NT2/D1 (cell line): ENCODE measurements around the gene CD27.
A peak's percentile ranks its signal among the peaks of the same experiment; 100 is the strongest.
"Not testable (repeated sequence)": the region's sequence is repeated elsewhere in the genome, so short reads cannot be mapped to it uniquely, and the experiment has no call there.

Source experiments
- DNase-seq: peaks from one replicate; pipeline ENCODE4 v3.0.0-alpha.2; 2011; ENCODE audit warnings: low read depth, low spot score
- H3K27me3 ChIP-seq: 2 replicates; pipeline ENCODE4 v1.6.0; 2011; ENCODE audit warnings: mild to moderate bottlenecking; ENCODE audit not compliant: insufficient read length, insufficient read depth
- H3K36me3 ChIP-seq: 2 replicates; pipeline ENCODE4 v1.6.1; 2011; ENCODE audit warnings: mild to moderate bottlenecking, low read length, mixed read lengths; ENCODE audit not compliant: insufficient read depth, insufficient read length
- H3K4me1 ChIP-seq: 2 replicates; pipeline ENCODE4 v1.5.1; 2011; ENCODE audit not compliant: insufficient read depth, insufficient read length
- H3K4me3 ChIP-seq: 2 replicates; pipeline ENCODE4 v1.5.1; 2011; ENCODE audit warnings: low read depth; ENCODE audit not compliant: insufficient read length
- H3K9ac ChIP-seq: 2 replicates; pipeline ENCODE4 v1.6.0; 2011; ENCODE audit warnings: low read depth; ENCODE audit not compliant: insufficient read length
- H3K9me3 ChIP-seq: 2 replicates; pipeline ENCODE4 v1.5.1; 2011; ENCODE audit warnings: mild to moderate bottlenecking, low read length; ENCODE audit not compliant: insufficient read depth
- SUZ12 ChIP-seq: IDR thresholded peaks from 2 replicates; pipeline ENCODE4 v1.6.1; 2011; ENCODE audit not compliant: insufficient read length, insufficient read depth; ENCODE audit errors: extremely low read depth
- YY1 ChIP-seq: IDR thresholded peaks from 2 replicates; pipeline ENCODE4 v1.6.1; 2011; ENCODE audit not compliant: insufficient read length, insufficient read depth
- ZNF274 ChIP-seq: IDR thresholded peaks from 2 replicates; pipeline ENCODE4 v1.6.1; 2011; ENCODE audit warnings: mild to moderate bottlenecking, low read depth, low read length

Gene CD27

DNA sequence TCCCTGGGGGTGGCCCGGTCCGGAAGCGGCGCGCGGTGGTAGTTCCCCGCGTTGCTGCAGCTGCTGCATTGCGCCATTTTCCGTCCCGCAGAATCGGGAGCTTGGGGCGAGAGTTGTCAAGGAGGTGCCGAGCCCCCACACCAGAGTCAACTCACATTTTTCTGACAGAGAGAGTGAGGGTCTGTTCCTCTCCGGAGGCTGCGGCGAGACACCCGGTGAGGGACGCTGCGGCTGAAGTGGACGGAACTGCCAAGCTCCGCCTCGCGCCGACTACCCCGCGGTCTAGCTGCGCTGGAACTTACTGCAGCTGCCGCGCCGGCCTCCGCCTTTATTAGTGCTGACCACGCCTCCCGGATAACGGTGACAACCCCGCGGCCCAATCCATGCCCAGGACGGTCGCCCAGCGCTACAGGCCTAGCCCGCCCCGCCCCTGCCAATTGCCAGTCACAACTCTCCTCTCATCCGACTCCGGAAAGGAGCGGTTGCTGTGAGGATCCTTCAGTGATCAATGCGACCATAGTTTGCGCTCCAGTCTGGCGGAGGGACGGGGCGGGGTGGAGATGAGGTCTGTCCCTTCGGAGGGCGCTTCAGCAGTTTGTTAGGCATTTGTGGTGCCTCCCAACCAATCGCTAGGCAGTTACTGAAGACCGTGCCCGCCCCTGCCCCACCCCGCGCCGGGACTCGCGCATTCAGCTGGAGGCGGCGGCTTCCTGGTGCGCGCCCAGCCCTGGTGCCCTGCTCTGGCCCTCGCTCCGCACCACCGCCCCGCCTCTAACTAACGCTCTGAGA lies 25.8 kb downstream of the CD27 start, which contains the start of gene VAMP1:
TSS of gene VAMP1 (minus strand) at position 303 of the 789 bp plus-strand sequence. CDS start at position 157, 146 bp downstream.
- peak; percentile 100 for DNase-seq
- no peaks in the 10 kb centered on the region for H3K27me3 ChIP-seq
- TF ChIP-seq SUZ12 (no peak), YY1 (no peak), ZNF274 (no peak)
- H3K4me1 ChIP-seq: peaks cover 7% of the 10 kb centered on the region
- H3K9me3 ChIP-seq: peaks cover 13% of the 10 kb centered on the region; the same call in 1 of the 2 replicates
- peaks cover 31% of the 10 kb centered on the region for H3K36me3 ChIP-seq
- peak within 1 kb of the TSS; percentile 92 for H3K9ac ChIP-seq
- H3K4me3 ChIP-seq: peak within 1 kb of the TSS; percentile 93

- no peak overlapping the region for H3K4me3 ChIP-seq
- H3K9ac ChIP-seq: no peak overlapping the region
- H3K4me1 ChIP-seq: peaks cover 7% of the 10 kb centered on the region
- H3K36me3 ChIP-seq: peaks cover 18% of the 10 kb centered on the region
- TF ChIP-seq SUZ12 (no peak), ZNF274 (no peak), YY1 (no peak)
- H3K27me3 ChIP-seq: no peaks in the 10 kb centered on the region
- DNase-seq: no peak
- peaks cover 25% of the 10 kb centered on the region for H3K9me3 ChIP-seq
These were observed 27.2 kb downstream of the CD27 start for GRCh38 chr12:6471989-6472360.

DNA sequence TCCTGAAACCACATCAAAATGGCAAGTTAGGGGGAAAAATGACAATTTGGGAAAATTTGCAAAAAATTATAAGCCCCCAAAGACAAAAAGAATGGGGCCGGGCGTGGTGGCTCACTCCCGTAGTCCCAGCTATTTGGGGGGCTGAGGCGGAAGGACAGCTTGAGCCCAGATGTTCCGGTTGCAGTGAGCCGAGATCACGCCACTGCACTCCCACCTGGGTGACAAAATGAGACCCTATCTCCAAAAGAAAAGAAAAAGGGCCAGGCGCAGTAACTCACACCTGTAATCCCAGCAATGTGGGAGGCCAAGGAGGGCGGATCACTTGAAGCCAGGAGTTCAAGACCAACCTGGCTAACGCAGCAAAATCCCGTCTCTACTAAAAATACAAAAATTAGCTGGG lies 27.7 kb downstream of the CD27 start:
- Histone ChIP-seq H3K27me3 (no peaks in the 10 kb centered on the region), H3K36me3 (peaks cover 17% of the 10 kb centered on the region), H3K4me1 (peaks cover 7% of the 10 kb centered on the region), H3K4me3 (no peak overlapping the region), H3K9ac (no peak overlapping the region), H3K9me3 (peaks cover 28% of the 10 kb centered on the region)
- no peak for DNase-seq
- TF ChIP-seq YY1 (no peak), SUZ12 (no peak), ZNF274 (no peak)

DNA sequence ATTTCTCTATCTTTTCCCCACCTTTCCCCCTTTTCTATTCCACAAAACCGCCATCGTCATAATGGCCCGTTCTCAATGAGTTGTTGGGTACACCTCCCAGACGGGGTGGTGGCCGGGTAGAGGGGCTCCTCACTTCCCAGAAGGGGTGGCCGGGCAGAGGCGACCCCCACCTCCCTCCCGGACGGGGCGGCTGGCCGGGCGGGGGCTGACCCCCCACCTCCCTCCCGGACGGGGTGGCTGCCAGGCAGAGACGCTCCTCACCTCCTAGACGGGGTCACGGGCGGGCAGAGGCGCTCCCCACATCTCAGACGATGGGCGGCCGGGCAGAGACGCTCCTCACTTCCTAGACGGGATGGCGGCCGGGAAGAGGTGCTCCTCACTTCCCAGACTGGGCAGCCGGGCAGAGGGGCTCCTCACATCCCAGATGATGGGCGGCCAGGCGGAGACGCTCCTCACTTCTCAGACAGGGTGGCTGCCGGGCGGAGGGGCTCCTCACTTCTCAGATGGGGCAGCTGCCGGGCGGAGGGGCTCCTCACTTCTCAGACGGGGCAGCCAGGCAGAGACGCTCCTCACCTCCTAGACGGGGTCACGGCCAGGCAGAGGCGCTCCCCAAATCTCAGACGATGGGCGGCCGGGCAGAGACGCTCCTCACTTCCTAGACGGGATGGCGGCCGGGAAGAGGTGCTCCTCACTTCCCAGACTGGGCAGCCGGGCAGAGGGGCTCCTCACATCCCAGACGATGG lies 30.6 kb downstream of the CD27 start:
- DNase-seq, H3K4me3 ChIP-seq, H3K4me1 ChIP-seq, H3K9ac ChIP-seq, H3K36me3 ChIP-seq, H3K27me3 ChIP-seq: not testable (repeated sequence)
- H3K9me3 ChIP-seq: peaks cover 19% of the 10 kb centered on the region

DNA sequence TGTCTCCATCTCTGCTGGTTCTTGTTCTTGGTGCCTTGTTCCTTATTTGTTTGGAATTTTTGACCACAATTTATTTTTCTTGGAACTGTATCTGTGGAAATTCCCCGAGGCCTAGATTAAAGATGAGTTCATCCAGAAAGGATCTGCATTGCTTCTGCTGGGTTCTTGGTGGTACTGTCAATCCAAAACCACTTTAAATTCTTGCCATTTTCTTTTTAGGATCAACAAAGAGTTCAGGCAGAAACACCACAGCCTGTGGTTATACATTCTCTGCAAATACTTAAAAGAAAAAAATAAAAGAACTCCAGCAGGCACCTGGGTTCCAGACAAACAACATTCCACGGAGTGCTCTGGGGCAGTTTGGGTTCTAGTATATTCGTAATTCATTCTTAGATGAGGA lies 31.7 kb downstream of the CD27 start:
- no peak for DNase-seq
- no peak overlapping the region for H3K9ac ChIP-seq
- H3K4me3 ChIP-seq: no peak overlapping the region
- H3K27me3 ChIP-seq: no peaks in the 10 kb centered on the region
- TF ChIP-seq YY1 (no peak), ZNF274 (no peak), SUZ12 (no peak)
- no peaks in the 10 kb centered on the region for H3K4me1 ChIP-seq
- H3K36me3 ChIP-seq: no peaks in the 10 kb centered on the region
- H3K9me3 ChIP-seq: peaks cover 19% of the 10 kb centered on the region

DNA sequence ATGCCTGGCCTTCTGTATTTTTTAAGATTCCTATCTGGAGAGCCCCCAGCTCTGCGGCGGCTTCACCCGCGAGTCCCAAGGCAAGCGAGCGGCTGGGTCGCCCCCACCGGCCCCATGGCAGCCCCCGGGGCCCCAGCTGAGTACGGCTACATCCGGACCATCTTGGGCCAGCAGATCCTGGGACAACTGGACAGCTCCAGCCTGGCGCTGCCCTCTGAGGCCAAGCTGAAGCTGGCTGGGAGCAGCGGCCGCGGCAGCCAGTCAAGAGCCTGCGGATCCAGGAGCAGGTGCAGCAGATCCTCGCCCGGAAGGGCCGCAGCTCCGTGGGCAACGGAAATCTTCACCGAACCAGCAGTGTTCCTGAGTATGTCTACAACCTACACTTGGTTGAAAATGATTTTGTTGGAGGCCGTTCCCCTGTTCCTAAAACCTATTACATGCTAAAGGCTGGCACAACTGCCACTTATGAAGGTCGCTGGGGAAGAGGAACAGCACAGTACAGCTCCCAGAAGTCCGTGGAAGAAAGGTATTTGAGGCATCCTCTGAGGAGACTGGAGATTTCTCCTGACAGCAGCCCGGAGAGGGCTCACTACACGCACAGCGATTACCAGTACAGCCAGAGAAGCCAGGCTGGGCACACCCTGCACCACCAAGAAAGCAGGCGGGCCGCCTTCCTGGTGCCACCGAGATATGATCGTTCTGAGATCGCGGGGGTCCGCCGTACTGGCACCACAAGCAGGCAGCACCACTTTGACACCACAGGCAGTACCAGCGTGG lies 33.0 kb downstream of the CD27 start:
- not testable (repeated sequence) for DNase-seq

GRCh38 chr12:6478416-6478815 lies 33.7 kb downstream of the CD27 start:
- TF ChIP-seq YY1: no peak
- TF ChIP-seq ZNF274: no peak
- TF ChIP-seq SUZ12: no peak
- H3K4me1 ChIP-seq: no peaks in the 10 kb centered on the region
- no peak overlapping the region for H3K9ac ChIP-seq
- no peak for DNase-seq
- no peak overlapping the region for H3K4me3 ChIP-seq
- H3K9me3 ChIP-seq: peaks cover 19% of the 10 kb centered on the region
- no peaks in the 10 kb centered on the region for H3K27me3 ChIP-seq
- no peaks in the 10 kb centered on the region for H3K36me3 ChIP-seq

More for the DNA sequence above, 33.0 kb downstream of the CD27 start:
- not testable (repeated sequence) for H3K4me1 ChIP-seq, H3K9ac ChIP-seq, H3K4me3 ChIP-seq, H3K36me3 ChIP-seq, H3K27me3 ChIP-seq
- H3K9me3 ChIP-seq: peaks cover 19% of the 10 kb centered on the region
